GM12878 (cell line): ENCODE data around the gene TEX13D.

Experiments used
- BMI1 ChIP-seq: fragments of 450-650 bp; IDR thresholded peaks from 2 replicates; pipeline ENCODE4 v1.6.1; 2016; ENCODE audit warnings: mild to moderate bottlenecking, moderate library complexity, borderline replicate concordance
- FOS ChIP-seq: IDR thresholded peaks from 3 replicates; pipeline ENCODE4 v1.6.1; 2011; ENCODE audit warnings: borderline replicate concordance; ENCODE audit not compliant: insufficient read length; ENCODE audit errors: extremely low read depth
- LARP7 ChIP-seq: fragments of 450-650 bp; IDR thresholded peaks from 2 replicates; pipeline ENCODE4 v1.6.1; 2017; ENCODE audit warnings: mild to moderate bottlenecking
- POLR2A ChIP-seq: IDR thresholded peaks from 2 replicates; pipeline ENCODE4 v1.6.1; 2011; ENCODE audit warnings: low read depth, mild to moderate bottlenecking, low read length
- POLR2AphosphoS5 ChIP-seq: IDR thresholded peaks from 2 replicates; pipeline ENCODE4 v1.6.1; 2011; ENCODE audit warnings: mild to moderate bottlenecking, low read length, inconsistent platforms
- RCOR1 ChIP-seq: conservative IDR thresholded peaks from 2 replicates; pipeline ENCODE4 v1.6.1; 2012; ENCODE audit warnings: low read depth, low read length, improper control_type of control experiment
- YBX1 ChIP-seq: fragments of 450-650 bp; IDR thresholded peaks from 2 replicates; pipeline ENCODE4 v1.6.1; 2016; ENCODE audit warnings: antibody characterized with exemption
- ZNF384 ChIP-seq: IDR thresholded peaks from 2 replicates; pipeline ENCODE4 v1.6.1; 2012; ENCODE audit warnings: low read depth, mild to moderate bottlenecking, low read length, improper control_type of control experiment, borderline replicate concordance
- ZZZ3 ChIP-seq: IDR thresholded peaks from 2 replicates; pipeline ENCODE4 v1.6.1; 2011; ENCODE audit warnings: low read depth; ENCODE audit not compliant: control insufficient read depth, insufficient read length
- TF ChIP-seq, protein P1 (sequence below), 3 experiments: IDR thresholded peaks in 2 of 3; conservative IDR thresholded peaks in 1 of 3; 2 replicates each; pipeline ENCODE4 v1.5.1; 2011; ENCODE audit warnings: low read depth in 3 of 3, low read length in 3 of 3, mild to moderate bottlenecking in 3 of 3, control low read depth in 2 of 3, moderate library complexity in 2 of 3, inconsistent platforms in 1 of 3, mixed read lengths in 1 of 3; ENCODE audit not compliant: control insufficient read depth in 2 of 3, insufficient read depth in 1 of 3; ENCODE audit errors: extremely low read depth in 1 of 3
- TF ChIP-seq, protein P2 (sequence below): IDR thresholded peaks from 2 replicates; pipeline ENCODE4 v1.6.1; 2012; ENCODE audit warnings: low read depth, low read length, improper control_type of control experiment

DNA sequence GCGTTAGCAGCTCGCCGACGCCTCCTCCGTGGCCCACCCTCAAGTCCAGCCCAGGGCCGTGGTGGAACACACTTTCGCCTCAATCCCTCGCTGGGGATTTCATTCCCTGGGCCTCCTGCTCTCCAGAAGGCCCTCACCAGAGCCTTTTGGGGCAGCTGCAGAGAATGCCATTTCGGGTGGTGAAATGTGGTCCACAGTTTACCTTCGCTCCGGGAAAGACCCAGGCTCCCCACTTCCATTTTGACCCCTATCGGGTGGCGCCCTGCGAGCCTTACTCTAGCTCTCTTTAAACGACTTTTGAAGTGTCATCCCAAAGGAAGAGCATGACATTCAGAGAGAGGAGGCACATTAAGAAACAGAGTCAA, 14.4 kb downstream of the TEX13D start:
- TF ChIP-seq ZZZ3 (no peak), ZNF384 (no peak), YBX1 (no peak), POLR2AphosphoS5 (no peak), POLR2A (no peak), LARP7 (no peak), FOS (no peak), RCOR1 (no peak), BMI1 (no peak)
- TF ChIP-seq, protein P1, sequence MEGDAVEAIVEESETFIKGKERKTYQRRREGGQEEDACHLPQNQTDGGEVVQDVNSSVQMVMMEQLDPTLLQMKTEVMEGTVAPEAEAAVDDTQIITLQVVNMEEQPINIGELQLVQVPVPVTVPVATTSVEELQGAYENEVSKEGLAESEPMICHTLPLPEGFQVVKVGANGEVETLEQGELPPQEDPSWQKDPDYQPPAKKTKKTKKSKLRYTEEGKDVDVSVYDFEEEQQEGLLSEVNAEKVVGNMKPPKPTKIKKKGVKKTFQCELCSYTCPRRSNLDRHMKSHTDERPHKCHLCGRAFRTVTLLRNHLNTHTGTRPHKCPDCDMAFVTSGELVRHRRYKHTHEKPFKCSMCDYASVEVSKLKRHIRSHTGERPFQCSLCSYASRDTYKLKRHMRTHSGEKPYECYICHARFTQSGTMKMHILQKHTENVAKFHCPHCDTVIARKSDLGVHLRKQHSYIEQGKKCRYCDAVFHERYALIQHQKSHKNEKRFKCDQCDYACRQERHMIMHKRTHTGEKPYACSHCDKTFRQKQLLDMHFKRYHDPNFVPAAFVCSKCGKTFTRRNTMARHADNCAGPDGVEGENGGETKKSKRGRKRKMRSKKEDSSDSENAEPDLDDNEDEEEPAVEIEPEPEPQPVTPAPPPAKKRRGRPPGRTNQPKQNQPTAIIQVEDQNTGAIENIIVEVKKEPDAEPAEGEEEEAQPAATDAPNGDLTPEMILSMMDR (IDR thresholded peaks at IDR 0.05 in 2 of 3, conservative IDR thresholded peaks at IDR 0.05 in 1 of 3; ENCODE audit: control insufficient read depth in 2 of 3, extremely low read depth in 1 of 3, insufficient read depth in 1 of 3, low read depth in 3 of 3, low read length in 3 of 3): no peak
- TF ChIP-seq, protein P2, sequence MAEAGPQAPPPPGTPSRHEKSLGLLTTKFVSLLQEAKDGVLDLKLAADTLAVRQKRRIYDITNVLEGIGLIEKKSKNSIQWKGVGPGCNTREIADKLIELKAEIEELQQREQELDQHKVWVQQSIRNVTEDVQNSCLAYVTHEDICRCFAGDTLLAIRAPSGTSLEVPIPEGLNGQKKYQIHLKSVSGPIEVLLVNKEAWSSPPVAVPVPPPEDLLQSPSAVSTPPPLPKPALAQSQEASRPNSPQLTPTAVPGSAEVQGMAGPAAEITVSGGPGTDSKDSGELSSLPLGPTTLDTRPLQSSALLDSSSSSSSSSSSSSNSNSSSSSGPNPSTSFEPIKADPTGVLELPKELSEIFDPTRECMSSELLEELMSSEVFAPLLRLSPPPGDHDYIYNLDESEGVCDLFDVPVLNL: no peak
